GM12864 (cell line): ENCODE data around the gene VSIG10.

Experiments
- DNase-seq: peaks from one replicate; pipeline ENCODE4 v3.0.0-alpha.2; 2011; ENCODE audit warnings: low read depth
- H3K4me3 ChIP-seq: 2 replicates; pipeline ENCODE4 v1.5.1; 2011; ENCODE audit warnings: mild to moderate bottlenecking, low read depth, low read length, control low read depth
- TF ChIP-seq, protein P1 (sequence below): IDR thresholded peaks from 2 replicates; pipeline ENCODE4 v1.5.1; 2011; ENCODE audit warnings: low read depth, mild to moderate bottlenecking, moderate library complexity, low read length, control low read depth, inconsistent platforms; ENCODE audit errors: missing control alignments

VSIG10 gene

DNA sequence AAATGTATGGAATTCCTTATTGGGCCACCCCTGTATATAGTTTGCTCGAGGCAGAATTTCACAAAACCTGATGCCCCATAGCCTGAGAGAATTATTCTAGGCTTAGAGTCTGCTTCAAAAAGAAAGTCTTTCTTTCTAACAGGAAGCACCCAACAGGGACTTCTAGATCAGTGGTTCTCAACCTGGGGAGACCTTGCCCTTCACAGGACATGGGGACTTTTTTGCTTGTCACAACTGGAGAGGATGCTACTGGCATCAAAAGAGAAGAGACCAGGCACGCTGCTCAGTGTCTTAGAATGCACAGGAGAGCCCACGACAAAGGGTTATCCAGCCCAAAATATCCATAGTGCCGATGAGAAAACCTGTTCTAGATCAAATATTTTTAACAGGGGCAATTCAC lies 61.7 kb downstream of the VSIG10 start:
- TF ChIP-seq, protein P1, sequence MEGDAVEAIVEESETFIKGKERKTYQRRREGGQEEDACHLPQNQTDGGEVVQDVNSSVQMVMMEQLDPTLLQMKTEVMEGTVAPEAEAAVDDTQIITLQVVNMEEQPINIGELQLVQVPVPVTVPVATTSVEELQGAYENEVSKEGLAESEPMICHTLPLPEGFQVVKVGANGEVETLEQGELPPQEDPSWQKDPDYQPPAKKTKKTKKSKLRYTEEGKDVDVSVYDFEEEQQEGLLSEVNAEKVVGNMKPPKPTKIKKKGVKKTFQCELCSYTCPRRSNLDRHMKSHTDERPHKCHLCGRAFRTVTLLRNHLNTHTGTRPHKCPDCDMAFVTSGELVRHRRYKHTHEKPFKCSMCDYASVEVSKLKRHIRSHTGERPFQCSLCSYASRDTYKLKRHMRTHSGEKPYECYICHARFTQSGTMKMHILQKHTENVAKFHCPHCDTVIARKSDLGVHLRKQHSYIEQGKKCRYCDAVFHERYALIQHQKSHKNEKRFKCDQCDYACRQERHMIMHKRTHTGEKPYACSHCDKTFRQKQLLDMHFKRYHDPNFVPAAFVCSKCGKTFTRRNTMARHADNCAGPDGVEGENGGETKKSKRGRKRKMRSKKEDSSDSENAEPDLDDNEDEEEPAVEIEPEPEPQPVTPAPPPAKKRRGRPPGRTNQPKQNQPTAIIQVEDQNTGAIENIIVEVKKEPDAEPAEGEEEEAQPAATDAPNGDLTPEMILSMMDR: no peak
- no peak overlapping the region for H3K4me3 ChIP-seq
- DNase-seq: no peak

DNA sequence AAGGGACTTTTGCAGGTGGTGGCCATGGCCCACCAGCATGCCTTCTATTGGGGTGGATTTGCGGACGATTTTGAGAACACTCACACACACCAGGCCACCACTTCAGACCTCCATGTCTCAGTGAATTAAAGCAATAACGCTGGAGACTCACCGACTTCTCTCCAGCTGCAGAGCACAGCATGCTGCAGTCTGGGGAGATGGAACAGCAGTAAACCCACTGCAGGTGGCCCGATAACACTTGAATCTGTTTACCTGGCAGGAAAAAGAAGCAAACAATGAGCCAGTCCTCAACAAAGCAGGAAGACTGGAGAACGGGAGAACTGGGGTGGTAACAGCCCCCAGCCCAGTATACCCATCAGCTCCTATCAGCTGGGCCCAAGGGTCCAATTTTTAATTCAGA lies 65.7 kb downstream of the VSIG10 start:
- no peak overlapping the region for H3K4me3 ChIP-seq
- DNase-seq: no peak
- TF ChIP-seq, protein P1: no peak

DNA sequence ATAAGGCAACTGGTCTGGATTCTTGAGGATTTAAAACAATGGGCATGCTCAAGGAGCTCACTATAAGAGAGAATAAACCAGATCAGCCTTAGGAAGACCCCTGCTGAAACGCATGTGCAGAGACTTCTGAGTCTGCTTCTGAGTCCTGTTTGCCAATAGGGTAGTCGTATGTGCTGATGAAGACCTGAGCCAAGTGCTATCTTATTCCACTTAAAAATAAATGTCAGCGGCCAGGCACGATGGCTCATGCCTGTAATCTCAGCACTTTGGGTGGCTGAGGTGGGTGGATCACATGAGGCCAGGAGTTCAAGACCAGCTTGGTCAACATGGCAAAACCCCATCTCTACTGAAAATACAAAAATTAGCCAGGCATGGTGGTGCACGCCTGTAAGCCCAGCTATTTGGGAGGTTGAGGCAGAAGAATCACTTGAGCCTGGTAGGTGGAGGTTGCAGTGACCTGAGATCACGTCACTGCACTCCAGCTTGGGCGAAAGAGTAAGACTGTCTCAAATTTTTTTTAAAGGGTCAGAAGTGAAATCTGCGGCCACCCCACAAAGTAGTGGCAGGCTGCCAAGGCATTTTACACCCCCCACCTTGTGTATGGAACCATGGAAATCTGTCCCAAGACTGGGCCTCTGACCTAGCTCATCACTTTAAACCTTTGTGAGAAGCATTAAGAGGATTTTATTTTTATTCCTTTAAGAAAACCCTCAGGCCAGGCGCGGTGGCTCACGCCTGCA lies 67.0 kb downstream of the VSIG10 start:
- H3K4me3 ChIP-seq: no peak overlapping the region
- TF ChIP-seq, protein P1: no peak
- no peak for DNase-seq

DNA sequence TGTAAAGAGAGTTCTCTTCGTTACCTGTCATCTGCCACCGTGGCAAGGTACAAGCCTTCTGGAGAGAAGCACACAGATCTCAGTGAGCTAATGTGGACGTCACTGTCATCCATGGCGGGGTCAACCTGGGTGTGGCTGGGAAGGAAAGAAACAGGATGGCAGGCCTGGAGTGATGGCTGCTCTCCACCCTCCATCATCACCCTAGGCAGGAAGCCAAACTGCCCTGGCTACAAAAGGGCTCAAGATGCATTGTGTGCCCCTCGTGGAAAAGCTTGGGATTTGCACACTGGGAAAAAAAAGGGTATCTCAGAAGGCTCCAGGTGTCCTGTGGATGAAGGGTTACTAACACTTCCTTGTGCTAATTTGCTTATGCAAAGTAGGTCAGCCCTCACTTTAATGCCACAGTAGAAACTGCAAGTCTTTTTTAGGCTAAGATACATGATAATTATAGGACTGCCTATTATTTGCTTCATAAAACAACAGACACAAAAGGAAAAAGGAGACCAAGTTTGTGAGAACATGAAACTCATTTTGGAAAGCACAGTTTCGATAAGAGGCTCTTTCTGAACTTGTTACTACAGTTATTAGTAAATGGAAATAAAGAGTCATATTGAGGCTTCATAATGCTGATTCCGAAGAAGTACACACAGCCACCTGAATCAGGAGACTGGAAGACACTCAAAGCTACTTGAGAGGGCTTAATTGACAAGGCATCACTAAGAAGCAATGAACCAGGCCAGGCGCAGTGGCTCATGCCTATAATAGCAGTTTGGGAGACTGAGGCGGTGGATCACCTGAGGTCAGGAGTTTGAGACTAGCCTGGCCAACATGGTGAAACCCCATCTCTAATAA lies 68.4 kb downstream of the VSIG10 start:
- no peak overlapping the region for H3K4me3 ChIP-seq
- peak; percentile 46 for DNase-seq
- TF ChIP-seq, protein P1: no peak

DNA sequence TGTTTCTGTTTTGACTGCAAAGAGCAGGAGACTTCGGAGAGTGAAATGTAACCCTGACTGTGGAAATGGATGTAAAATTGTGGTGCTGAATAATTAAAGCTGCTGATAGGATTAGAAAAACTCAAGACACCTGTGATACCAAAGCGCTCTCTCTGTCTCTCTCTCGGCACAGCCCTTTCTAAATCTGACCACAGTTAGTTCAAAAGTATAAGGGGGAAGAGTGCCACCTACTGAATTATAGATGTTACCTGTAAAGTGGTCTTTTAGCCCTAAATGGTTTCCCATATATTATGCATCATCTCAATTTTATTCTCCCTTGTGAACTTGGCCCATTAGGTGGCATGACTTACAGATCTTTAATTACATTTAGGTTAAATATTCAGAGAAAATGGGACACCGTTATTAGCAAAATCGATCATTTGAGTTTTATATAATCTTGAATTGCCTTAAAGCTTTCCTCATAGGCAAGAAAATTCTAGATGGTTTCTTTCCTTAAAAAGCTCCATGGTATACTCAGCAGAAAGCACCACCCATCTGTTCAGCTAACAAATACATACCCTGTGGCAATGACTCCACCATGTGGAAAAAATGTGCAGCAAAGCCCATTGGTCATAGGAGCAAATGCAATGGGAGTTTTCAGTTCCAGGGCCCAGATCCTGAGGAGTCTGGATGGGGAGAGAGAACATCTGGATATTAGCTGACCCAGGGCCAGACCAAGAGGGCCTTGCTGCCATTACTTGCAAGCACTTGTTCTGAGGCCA lies 69.2 kb downstream of the VSIG10 start:
- no peak for DNase-seq
- H3K4me3 ChIP-seq: no peak overlapping the region
- TF ChIP-seq, protein P1: no peak

DNA sequence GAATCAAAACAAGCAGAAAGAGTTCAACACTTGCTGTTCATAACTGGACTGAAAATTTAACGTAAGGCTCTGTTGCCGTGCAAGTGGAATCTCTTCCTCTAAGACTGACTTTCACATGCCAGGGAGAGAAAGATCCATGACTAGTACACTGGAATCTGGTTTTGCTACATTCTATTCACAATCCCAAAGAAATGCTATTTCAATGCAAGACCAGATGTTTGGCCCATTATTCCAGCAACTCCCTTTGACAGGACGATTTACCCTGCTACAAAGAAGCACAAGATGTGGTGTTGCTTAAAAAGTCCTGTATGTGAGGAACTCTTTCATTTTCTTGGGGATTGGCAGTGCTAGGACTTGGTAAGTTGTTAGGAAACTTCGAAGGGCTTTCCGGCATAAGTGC lies 69.9 kb downstream of the VSIG10 start:
- TF ChIP-seq, protein P1: no peak
- DNase-seq: no peak
- no peak overlapping the region for H3K4me3 ChIP-seq
